ENCODE data around the gene RNF111. TPM values are rescaled to one million over a fixed set of nuclear protein-coding genes. Genes with fewer than 3 reads are reported as not detected.

The RNF111 gene
- total RNA-seq, 1 experiment from 2014 or later = 22.4 TPM

DNA sequence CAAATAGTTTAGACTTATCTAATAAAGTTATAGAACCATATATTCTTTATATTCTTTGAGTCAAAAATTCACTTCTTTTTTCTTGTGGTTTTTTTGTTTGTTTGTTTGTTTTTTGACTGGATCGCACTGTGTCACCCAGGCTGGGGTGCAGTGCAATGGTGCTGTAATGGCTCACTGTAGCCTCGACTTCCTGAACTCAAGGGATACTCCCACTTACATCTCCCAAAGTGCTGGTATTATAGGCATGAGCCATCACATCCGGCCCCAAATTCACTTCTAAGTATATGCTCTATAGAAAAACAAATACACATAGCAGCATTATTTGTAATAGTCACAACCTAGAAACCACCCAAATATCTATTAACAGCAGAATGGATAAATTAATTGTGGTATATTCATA is 40.3 kb upstream of the RNF111 start:
- POLR2A ChIA-PET = no interaction called here
- H3K4me3 Mint-ChIP-seq = no peak overlapping the region
- no peaks in the 10 kb centered on the region for H3K9me3 Mint-ChIP-seq
- no peak for ATAC-seq
- no peak for DNase-seq (ENCODE audit: low spot score)
- TF ChIP-seq FOXK1 (CRISPR knock-in tag; IDR thresholded peaks at IDR 0.05) (no peak), CREB1 (CRISPR knock-in tag; IDR thresholded peaks at IDR 0.05) (no peak), TCF7 (CRISPR knock-in tag; IDR thresholded peaks at IDR 0.05; ENCODE audit: low read depth) (no peak), ATF1 (CRISPR knock-in tag; IDR thresholded peaks at IDR 0.05) (no peak), MYBL2 (CRISPR knock-in tag; IDR thresholded peaks at IDR 0.05) (no peak), ZNF138 (CRISPR knock-in tag; conservative IDR thresholded peaks at IDR 0.05) (no peak), ESRRA (CRISPR knock-in tag; IDR thresholded peaks at IDR 0.05; ENCODE audit: borderline replicate concordance) (no peak)
- TF ChIP-seq, protein P1, sequence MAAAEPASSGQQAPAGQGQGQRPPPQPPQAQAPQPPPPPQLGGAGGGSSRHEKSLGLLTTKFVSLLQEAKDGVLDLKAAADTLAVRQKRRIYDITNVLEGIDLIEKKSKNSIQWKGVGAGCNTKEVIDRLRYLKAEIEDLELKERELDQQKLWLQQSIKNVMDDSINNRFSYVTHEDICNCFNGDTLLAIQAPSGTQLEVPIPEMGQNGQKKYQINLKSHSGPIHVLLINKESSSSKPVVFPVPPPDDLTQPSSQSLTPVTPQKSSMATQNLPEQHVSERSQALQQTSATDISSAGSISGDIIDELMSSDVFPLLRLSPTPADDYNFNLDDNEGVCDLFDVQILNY (CRISPR knock-in tag; IDR thresholded peaks at IDR 0.05) = no peak
- TF ChIP-seq, protein P2, sequence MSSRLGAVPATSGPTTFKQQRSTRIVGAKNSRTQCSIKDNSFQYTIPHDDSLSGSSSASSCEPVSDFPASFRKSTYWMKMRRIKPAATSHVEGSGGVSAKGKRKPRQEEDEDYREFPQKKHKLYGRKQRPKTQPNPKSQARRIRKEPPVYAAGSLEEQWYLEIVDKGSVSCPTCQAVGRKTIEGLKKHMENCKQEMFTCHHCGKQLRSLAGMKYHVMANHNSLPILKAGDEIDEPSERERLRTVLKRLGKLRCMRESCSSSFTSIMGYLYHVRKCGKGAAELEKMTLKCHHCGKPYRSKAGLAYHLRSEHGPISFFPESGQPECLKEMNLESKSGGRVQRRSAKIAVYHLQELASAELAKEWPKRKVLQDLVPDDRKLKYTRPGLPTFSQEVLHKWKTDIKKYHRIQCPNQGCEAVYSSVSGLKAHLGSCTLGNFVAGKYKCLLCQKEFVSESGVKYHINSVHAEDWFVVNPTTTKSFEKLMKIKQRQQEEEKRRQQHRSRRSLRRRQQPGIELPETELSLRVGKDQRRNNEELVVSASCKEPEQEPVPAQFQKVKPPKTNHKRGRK (CRISPR knock-in tag; IDR thresholded peaks at IDR 0.05; ENCODE audit: borderline replicate concordance) = no peak
- TF ChIP-seq, protein P3, sequence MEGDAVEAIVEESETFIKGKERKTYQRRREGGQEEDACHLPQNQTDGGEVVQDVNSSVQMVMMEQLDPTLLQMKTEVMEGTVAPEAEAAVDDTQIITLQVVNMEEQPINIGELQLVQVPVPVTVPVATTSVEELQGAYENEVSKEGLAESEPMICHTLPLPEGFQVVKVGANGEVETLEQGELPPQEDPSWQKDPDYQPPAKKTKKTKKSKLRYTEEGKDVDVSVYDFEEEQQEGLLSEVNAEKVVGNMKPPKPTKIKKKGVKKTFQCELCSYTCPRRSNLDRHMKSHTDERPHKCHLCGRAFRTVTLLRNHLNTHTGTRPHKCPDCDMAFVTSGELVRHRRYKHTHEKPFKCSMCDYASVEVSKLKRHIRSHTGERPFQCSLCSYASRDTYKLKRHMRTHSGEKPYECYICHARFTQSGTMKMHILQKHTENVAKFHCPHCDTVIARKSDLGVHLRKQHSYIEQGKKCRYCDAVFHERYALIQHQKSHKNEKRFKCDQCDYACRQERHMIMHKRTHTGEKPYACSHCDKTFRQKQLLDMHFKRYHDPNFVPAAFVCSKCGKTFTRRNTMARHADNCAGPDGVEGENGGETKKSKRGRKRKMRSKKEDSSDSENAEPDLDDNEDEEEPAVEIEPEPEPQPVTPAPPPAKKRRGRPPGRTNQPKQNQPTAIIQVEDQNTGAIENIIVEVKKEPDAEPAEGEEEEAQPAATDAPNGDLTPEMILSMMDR (IDR thresholded peaks at IDR 0.05) = no peak
- TF ChIP-seq, protein P4, sequence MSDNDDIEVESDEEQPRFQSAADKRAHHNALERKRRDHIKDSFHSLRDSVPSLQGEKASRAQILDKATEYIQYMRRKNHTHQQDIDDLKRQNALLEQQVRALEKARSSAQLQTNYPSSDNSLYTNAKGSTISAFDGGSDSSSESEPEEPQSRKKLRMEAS (CRISPR knock-in tag; IDR thresholded peaks at IDR 0.05) = no peak
- TF ChIP-seq, protein P5, sequence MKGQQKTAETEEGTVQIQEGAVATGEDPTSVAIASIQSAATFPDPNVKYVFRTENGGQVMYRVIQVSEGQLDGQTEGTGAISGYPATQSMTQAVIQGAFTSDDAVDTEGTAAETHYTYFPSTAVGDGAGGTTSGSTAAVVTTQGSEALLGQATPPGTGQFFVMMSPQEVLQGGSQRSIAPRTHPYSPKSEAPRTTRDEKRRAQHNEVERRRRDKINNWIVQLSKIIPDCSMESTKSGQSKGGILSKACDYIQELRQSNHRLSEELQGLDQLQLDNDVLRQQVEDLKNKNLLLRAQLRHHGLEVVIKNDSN (CRISPR knock-in tag; IDR thresholded peaks at IDR 0.05) = no peak
- TF ChIP-seq, protein P6, sequence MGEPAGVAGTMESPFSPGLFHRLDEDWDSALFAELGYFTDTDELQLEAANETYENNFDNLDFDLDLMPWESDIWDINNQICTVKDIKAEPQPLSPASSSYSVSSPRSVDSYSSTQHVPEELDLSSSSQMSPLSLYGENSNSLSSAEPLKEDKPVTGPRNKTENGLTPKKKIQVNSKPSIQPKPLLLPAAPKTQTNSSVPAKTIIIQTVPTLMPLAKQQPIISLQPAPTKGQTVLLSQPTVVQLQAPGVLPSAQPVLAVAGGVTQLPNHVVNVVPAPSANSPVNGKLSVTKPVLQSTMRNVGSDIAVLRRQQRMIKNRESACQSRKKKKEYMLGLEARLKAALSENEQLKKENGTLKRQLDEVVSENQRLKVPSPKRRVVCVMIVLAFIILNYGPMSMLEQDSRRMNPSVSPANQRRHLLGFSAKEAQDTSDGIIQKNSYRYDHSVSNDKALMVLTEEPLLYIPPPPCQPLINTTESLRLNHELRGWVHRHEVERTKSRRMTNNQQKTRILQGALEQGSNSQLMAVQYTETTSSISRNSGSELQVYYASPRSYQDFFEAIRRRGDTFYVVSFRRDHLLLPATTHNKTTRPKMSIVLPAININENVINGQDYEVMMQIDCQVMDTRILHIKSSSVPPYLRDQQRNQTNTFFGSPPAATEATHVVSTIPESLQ (CRISPR knock-in tag; IDR thresholded peaks at IDR 0.05) = no peak
- no peaks in the 10 kb centered on the region for H3K27me3 Mint-ChIP-seq (ENCODE audit: low read depth)
- H3K4me1 Mint-ChIP-seq = peaks cover 6% of the 10 kb centered on the region
- H3K27ac Mint-ChIP-seq = no peak overlapping the region
- H3K36me3 Mint-ChIP-seq = no peaks in the 10 kb centered on the region
- CTCF ChIA-PET = no interaction called here

DNA sequence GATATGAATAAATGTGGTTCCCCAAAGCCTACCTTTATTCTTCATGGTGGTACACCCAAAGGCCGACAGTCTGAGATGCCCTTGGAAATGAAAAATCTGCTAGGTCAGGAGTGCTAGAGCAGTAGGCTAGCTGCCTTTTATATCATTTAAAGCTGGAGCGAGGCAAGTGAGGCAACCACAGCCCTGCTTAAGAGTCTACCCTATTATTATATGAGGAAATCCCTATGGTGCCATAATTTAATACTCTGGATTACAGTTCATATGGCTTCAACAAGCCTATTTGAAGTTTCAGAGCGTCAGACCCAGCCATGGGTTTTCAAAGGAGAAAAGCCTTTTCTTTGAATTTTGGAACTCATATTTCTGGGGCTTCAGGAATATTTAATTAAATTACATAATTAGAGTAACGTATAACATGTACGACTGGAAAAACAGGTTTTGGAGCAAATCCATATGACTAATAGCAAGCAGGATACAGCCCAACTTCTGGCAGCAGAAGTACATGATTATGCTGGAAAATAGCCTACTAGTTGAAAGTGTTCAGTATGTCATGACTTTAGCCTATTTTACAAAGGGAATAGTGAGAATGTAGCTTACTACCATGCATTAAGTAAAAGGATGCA is 36.0 kb upstream of the RNF111 start:
- POLR2A ChIA-PET = no interaction called here
- Mint-ChIP-seq H3K4me3 (no peak overlapping the region), H3K36me3 (no peaks in the 10 kb centered on the region), H3K27me3 (ENCODE audit: low read depth) (no peaks in the 10 kb centered on the region; the same call in 1 of the 2 replicates), H3K9me3 (no peaks in the 10 kb centered on the region), H3K4me1 (peaks cover 9% of the 10 kb centered on the region), H3K27ac (no peak overlapping the region)
- DNase-seq (ENCODE audit: low spot score) = no peak
- ATAC-seq = no peak
- CTCF ChIA-PET = no interaction called here
- no peak for TF ChIP-seq NR1H2 (CRISPR knock-in tag; IDR thresholded peaks at IDR 0.05)
- TF ChIP-seq GABPB1 (CRISPR knock-in tag; IDR thresholded peaks at IDR 0.05) = no peak
- TF ChIP-seq, protein P7, sequence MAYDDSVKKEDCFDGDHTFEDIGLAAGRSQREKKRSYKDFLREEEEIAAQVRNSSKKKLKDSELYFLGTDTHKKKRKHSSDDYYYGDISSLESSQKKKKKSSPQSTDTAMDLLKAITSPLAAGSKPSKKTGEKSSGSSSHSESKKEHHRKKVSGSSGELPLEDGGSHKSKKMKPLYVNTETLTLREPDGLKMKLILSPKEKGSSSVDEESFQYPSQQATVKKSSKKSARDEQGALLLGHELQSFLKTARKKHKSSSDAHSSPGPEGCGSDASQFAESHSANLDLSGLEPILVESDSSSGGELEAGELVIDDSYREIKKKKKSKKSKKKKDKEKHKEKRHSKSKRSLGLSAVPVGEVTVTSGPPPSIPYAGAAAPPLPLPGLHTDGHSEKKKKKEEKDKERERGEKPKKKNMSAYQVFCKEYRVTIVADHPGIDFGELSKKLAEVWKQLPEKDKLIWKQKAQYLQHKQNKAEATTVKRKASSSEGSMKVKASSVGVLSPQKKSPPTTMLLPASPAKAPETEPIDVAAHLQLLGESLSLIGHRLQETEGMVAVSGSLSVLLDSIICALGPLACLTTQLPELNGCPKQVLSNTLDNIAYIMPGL (CRISPR knock-in tag; IDR thresholded peaks at IDR 0.05) = no peak
- TF ChIP-seq, protein P8, sequence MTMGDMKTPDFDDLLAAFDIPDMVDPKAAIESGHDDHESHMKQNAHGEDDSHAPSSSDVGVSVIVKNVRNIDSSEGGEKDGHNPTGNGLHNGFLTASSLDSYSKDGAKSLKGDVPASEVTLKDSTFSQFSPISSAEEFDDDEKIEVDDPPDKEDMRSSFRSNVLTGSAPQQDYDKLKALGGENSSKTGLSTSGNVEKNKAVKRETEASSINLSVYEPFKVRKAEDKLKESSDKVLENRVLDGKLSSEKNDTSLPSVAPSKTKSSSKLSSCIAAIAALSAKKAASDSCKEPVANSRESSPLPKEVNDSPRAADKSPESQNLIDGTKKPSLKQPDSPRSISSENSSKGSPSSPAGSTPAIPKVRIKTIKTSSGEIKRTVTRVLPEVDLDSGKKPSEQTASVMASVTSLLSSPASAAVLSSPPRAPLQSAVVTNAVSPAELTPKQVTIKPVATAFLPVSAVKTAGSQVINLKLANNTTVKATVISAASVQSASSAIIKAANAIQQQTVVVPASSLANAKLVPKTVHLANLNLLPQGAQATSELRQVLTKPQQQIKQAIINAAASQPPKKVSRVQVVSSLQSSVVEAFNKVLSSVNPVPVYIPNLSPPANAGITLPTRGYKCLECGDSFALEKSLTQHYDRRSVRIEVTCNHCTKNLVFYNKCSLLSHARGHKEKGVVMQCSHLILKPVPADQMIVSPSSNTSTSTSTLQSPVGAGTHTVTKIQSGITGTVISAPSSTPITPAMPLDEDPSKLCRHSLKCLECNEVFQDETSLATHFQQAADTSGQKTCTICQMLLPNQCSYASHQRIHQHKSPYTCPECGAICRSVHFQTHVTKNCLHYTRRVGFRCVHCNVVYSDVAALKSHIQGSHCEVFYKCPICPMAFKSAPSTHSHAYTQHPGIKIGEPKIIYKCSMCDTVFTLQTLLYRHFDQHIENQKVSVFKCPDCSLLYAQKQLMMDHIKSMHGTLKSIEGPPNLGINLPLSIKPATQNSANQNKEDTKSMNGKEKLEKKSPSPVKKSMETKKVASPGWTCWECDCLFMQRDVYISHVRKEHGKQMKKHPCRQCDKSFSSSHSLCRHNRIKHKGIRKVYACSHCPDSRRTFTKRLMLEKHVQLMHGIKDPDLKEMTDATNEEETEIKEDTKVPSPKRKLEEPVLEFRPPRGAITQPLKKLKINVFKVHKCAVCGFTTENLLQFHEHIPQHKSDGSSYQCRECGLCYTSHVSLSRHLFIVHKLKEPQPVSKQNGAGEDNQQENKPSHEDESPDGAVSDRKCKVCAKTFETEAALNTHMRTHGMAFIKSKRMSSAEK (CRISPR knock-in tag; IDR thresholded peaks at IDR 0.05; ENCODE audit: borderline replicate concordance) = no peak
- TF ChIP-seq ZNF317 (CRISPR knock-in tag; IDR thresholded peaks at IDR 0.05; ENCODE audit: borderline replicate concordance, low read depth) = no peak
- TF ChIP-seq, protein P9, sequence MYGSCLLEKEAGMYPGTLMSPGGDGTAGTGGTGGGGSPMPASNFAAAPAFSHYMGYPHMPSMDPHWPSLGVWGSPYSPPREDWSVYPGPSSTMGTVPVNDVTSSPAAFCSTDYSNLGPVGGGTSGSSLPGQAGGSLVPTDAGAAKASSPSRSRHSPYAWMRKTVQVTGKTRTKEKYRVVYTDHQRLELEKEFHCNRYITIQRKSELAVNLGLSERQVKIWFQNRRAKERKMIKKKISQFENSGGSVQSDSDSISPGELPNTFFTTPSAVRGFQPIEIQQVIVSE (CRISPR knock-in tag; IDR thresholded peaks at IDR 0.05; ENCODE audit: borderline replicate concordance) = no peak
- TF ChIP-seq, protein P4 (CRISPR knock-in tag; IDR thresholded peaks at IDR 0.05) = no peak

All from WTC11 (cell line).